ENCODE data around the gene SBF1.

GRCh38 chr22:50483977-50484853 lies 9.4 kb upstream of the SBF1 start:
- TF ChIP-seq CTCF (IDR thresholded peaks at IDR 0.05) (peak in 4 of 7 experiments; percentile 9 to 22 (median 20)), POLR2A (IDR thresholded peaks at IDR 0.05) (peak in 2 of 3 donors; percentile 50 to 52)

Data from body of pancreas (tissue), 4 donors.